GM23338 (cell line): ENCODE data around the gene ID3. TPM values are rescaled to one million over a fixed set of nuclear protein-coding genes. Genes with fewer than 3 reads are reported as not detected.

ENCODE experiments used
- ATAC-seq: fragments of 200-7000 bp; cut with Tn5 transposase; 3 replicates; pipeline ENCODE4 v1.9.1; 2020
- DNase-seq: peaks from one replicate; pipeline ENCODE4 v3.0.0-alpha.2; 2015; ENCODE audit warnings: low spot score
- H2AFZ ChIP-seq: fragments of 200-600 bp; sonication (generic); 2 replicates; pipeline ENCODE4 v1.8.0; 2016; ENCODE audit warnings: antibody characterized with exemption, mild to moderate bottlenecking, moderate library complexity
- H3F3A ChIP-seq: fragments of 200-600 bp; sonication (generic); replicated peaks from 2 replicates; pipeline ENCODE4 v1.8.0; 2017; ENCODE audit warnings: antibody characterized with exemption, mixed run types, low read depth
- H3K27ac ChIP-seq: fragments of 200-600 bp; sonication (generic); 2 replicates; pipeline ENCODE4 v1.6.1; 2016; ENCODE audit warnings: low read depth
- H3K27me3 ChIP-seq: fragments of 200-600 bp; sonication (generic); 2 replicates; pipeline ENCODE4 v1.8.0; 2016; ENCODE audit warnings: mild to moderate bottlenecking, mixed run types, moderate library complexity; ENCODE audit not compliant: insufficient read depth
- H3K36me3 ChIP-seq: fragments of 200-600 bp; sonication (generic); 2 replicates; pipeline ENCODE4 v1.8.0; 2016; ENCODE audit warnings: mild to moderate bottlenecking; ENCODE audit not compliant: insufficient read depth
- H3K4me1 ChIP-seq: fragments of 200-600 bp; sonication (generic); 2 replicates; pipeline ENCODE4 v1.8.0; 2016; ENCODE audit warnings: mild to moderate bottlenecking, moderate library complexity; ENCODE audit not compliant: insufficient read depth
- H3K4me2 ChIP-seq: fragments of 200-600 bp; sonication (generic); 2 replicates; pipeline ENCODE4 v1.7.1; 2017; ENCODE audit warnings: mixed run types
- H3K4me3 ChIP-seq: fragments of 200-600 bp; sonication (generic); 2 replicates; pipeline ENCODE4 v1.6.1; 2016; ENCODE audit warnings: mixed run types
- H3K79me2 ChIP-seq: fragments of 200-600 bp; sonication (generic); replicated peaks from 2 replicates; pipeline ENCODE4 v1.8.0; 2017; ENCODE audit warnings: mild to moderate bottlenecking; ENCODE audit not compliant: insufficient read depth
- H3K9me2 ChIP-seq: fragments of 200-600 bp; sonication (generic); 2 replicates; pipeline ENCODE4 v1.8.0; 2017; ENCODE audit not compliant: insufficient read depth
- H4K20me1 ChIP-seq: fragments of 200-600 bp; sonication (generic); replicated peaks from 2 replicates; pipeline ENCODE4 v1.8.0; 2017; ENCODE audit warnings: mild to moderate bottlenecking; ENCODE audit not compliant: insufficient read depth
- H3K27ac Mint-ChIP-seq: 2 replicates; pipeline ENCODE4 v1.8.0; 2020; ENCODE audit warnings: inconsistent platforms, mild to moderate bottlenecking, moderate library complexity, mixed read lengths
- H3K27me3 Mint-ChIP-seq: 3 replicates; pipeline ENCODE4 v1.8.0; 2022; ENCODE audit warnings: low read depth, mild to moderate bottlenecking, moderate library complexity, mixed read lengths, inconsistent platforms; ENCODE audit not compliant: insufficient read depth, poor library complexity
- H3K36me3 Mint-ChIP-seq: 3 replicates; pipeline ENCODE4 v1.8.0; 2021; ENCODE audit warnings: low read depth, mild to moderate bottlenecking, inconsistent platforms, moderate library complexity, mixed read lengths
- H3K4me1 Mint-ChIP-seq: 3 replicates; pipeline ENCODE4 v1.8.0; 2020; ENCODE audit warnings: mild to moderate bottlenecking, inconsistent platforms, mixed read lengths
- H3K4me3 Mint-ChIP-seq: 3 replicates; pipeline ENCODE4 v1.8.0; 2021; ENCODE audit warnings: moderate library complexity, mild to moderate bottlenecking, inconsistent platforms, mixed read lengths
- H3K9me3 Mint-ChIP-seq: 3 replicates; pipeline ENCODE4 v1.8.0; 2020; ENCODE audit warnings: moderate library complexity, mild to moderate bottlenecking, inconsistent platforms, mixed read lengths
- CREB1 ChIP-seq: fragments of 250-450 bp; sonication (Bioruptor Pico); IDR thresholded peaks from 2 replicates; pipeline ENCODE4 v1.5.0; 2020; ENCODE audit warnings: low read depth, mild to moderate bottlenecking, moderate library complexity
- ETS1 ChIP-seq: IDR thresholded peaks from 2 replicates; pipeline ENCODE4 v1.6.1; 2016; ENCODE audit warnings: antibody characterized with exemption
- EZH2 ChIP-seq: fragments of 200-600 bp; sonication (generic); IDR thresholded peaks from one replicate; pipeline ENCODE4 v1.8.0; 2017; ENCODE audit warnings: antibody characterized with exemption, mild to moderate bottlenecking, low read depth; ENCODE audit not compliant: unreplicated experiment
- EZH2phosphoT487 ChIP-seq: fragments of 200-600 bp; sonication (generic); IDR thresholded peaks from one replicate; pipeline ENCODE4 v1.8.1; 2018; ENCODE audit warnings: antibody characterized with exemption; ENCODE audit not compliant: unreplicated experiment
- JUNB ChIP-seq: IDR thresholded peaks from one replicate; pipeline ENCODE4 v1.6.1; 2016; ENCODE audit warnings: antibody characterized with exemption; ENCODE audit not compliant: unreplicated experiment
- NANOG ChIP-seq: IDR thresholded peaks from 2 replicates; pipeline ENCODE4 v1.6.1; 2016; ENCODE audit warnings: antibody characterized with exemption, borderline replicate concordance
- POLR2AphosphoS5 ChIP-seq: IDR thresholded peaks from 2 replicates; pipeline ENCODE4 v1.6.1; 2016; ENCODE audit warnings: antibody characterized with exemption, low read depth
- STAT1 ChIP-seq: IDR thresholded peaks from one replicate; pipeline ENCODE4 v1.6.1; 2016; ENCODE audit warnings: antibody characterized with exemption; ENCODE audit not compliant: unreplicated experiment
- ZNF114 ChIP-seq: fragments of 250-450 bp; sonication (Bioruptor Pico); IDR thresholded peaks from 2 replicates; pipeline ENCODE4 v1.5.0; 2020; ENCODE audit warnings: mild to moderate bottlenecking, moderate library complexity
- ZNF331 ChIP-seq: fragments of 250-450 bp; sonication (Bioruptor Pico); IDR thresholded peaks from 2 replicates; pipeline ENCODE4 v1.5.0; 2020; ENCODE audit warnings: low read depth, mild to moderate bottlenecking, moderate library complexity
- ZNF462 ChIP-seq: fragments of 250-450 bp; sonication (Bioruptor Pico); IDR thresholded peaks from 2 replicates; pipeline ENCODE4 v1.5.0; 2020; ENCODE audit warnings: mild to moderate bottlenecking, moderate library complexity
- polyA plus RNA-seq: library from polyadenylated mRNA; unstranded; fragments of >200 nt; fragmentation: Nextera tagmentation; extraction: Ambion mirVana; gene quantifications from 2 replicates; pipeline ENCODE4 v1.2.1, GENCODE V29; 2016
- total RNA-seq: library from RNA; depleted of rRNA; stranded (reverse); fragments of >200 nt; shearing (Covaris generic); gene quantifications from 2 replicates; pipeline ENCODE4 v1.2.3, GENCODE V29; 2014
- TF ChIP-seq, protein P1 (sequence below), 2 experiments: fragments of 200-600 bp in 1 of 2; sonication (generic) in 1 of 2; conservative IDR thresholded peaks; 2 replicates each; pipeline versions ENCODE4 v1.5.1 to v1.6.1; 2016 to 2017; ENCODE audit warnings: antibody characterized with exemption in 2 of 2, low read depth in 2 of 2, mild to moderate bottlenecking in 2 of 2, moderate library complexity in 1 of 2
- TF ChIP-seq, protein P2 (sequence below): IDR thresholded peaks from one replicate; pipeline ENCODE4 v1.6.1; 2018; ENCODE audit warnings: antibody characterized with exemption; ENCODE audit not compliant: unreplicated experiment

ID3 gene
- total and polyA plus RNA-seq, 2 experiments from 2014 or later, result 164 to 345 TPM

DNA sequence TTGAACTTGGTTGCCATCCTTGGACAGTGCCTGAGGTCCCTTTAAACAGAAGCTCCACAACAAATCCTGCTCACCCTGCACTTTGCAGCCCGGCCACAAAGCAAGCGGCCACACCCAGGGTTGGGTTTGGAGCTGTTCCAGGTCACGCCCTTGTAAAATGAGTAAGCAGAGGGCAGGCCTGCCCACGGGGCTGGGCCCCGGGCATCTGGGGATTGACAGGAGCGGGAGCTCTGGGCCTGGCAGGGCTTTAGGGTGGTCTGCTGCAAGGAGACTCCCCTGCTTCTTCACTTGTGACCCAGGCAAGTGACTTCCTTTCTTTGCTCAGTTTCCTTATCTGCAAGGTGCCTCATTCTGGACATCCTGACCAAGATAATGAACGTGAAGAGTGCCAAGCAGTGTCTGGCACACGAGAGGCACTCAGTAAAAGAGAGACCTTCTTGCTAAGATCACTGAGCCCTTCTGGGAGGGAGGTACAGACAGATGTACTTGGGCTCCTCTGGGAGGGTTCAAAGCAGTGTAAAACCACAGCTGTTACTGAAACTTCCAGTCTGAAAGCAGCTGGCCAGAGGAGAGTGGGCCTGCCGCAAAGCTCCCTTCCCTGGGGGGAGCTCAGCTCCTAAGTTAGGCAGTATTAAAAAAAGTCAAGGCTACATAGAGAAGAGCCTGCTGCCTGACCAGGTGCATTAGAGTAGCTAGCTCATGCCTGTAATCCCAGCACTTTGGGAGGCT, 30.9 kb downstream of the ID3 start:
- no peaks in the 10 kb centered on the region for H3K79me2 ChIP-seq
- no peak overlapping the region for H3K27ac ChIP-seq
- peaks cover 40% of the 10 kb centered on the region for H3K27me3 ChIP-seq
- DNase-seq, result no peak
- peaks cover 28% of the 10 kb centered on the region for H3K4me1 ChIP-seq
- peaks cover 12% of the 10 kb centered on the region; the same call in 1 of the 2 replicates for H3F3A ChIP-seq
- no peak overlapping the region for H2AFZ ChIP-seq
- TF ChIP-seq POLR2AphosphoS5, result no peak
- TF ChIP-seq, protein P1, sequence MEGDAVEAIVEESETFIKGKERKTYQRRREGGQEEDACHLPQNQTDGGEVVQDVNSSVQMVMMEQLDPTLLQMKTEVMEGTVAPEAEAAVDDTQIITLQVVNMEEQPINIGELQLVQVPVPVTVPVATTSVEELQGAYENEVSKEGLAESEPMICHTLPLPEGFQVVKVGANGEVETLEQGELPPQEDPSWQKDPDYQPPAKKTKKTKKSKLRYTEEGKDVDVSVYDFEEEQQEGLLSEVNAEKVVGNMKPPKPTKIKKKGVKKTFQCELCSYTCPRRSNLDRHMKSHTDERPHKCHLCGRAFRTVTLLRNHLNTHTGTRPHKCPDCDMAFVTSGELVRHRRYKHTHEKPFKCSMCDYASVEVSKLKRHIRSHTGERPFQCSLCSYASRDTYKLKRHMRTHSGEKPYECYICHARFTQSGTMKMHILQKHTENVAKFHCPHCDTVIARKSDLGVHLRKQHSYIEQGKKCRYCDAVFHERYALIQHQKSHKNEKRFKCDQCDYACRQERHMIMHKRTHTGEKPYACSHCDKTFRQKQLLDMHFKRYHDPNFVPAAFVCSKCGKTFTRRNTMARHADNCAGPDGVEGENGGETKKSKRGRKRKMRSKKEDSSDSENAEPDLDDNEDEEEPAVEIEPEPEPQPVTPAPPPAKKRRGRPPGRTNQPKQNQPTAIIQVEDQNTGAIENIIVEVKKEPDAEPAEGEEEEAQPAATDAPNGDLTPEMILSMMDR (conservative IDR thresholded peaks at IDR 0.05; ENCODE audit: low read depth in 2 of 2), result no peak
- no peak for TF ChIP-seq ZNF114
- TF ChIP-seq, protein P2, sequence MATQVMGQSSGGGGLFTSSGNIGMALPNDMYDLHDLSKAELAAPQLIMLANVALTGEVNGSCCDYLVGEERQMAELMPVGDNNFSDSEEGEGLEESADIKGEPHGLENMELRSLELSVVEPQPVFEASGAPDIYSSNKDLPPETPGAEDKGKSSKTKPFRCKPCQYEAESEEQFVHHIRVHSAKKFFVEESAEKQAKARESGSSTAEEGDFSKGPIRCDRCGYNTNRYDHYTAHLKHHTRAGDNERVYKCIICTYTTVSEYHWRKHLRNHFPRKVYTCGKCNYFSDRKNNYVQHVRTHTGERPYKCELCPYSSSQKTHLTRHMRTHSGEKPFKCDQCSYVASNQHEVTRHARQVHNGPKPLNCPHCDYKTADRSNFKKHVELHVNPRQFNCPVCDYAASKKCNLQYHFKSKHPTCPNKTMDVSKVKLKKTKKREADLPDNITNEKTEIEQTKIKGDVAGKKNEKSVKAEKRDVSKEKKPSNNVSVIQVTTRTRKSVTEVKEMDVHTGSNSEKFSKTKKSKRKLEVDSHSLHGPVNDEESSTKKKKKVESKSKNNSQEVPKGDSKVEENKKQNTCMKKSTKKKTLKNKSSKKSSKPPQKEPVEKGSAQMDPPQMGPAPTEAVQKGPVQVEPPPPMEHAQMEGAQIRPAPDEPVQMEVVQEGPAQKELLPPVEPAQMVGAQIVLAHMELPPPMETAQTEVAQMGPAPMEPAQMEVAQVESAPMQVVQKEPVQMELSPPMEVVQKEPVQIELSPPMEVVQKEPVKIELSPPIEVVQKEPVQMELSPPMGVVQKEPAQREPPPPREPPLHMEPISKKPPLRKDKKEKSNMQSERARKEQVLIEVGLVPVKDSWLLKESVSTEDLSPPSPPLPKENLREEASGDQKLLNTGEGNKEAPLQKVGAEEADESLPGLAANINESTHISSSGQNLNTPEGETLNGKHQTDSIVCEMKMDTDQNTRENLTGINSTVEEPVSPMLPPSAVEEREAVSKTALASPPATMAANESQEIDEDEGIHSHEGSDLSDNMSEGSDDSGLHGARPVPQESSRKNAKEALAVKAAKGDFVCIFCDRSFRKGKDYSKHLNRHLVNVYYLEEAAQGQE, result no peak
- TF ChIP-seq STAT1, result no peak
- no peak for TF ChIP-seq EZH2phosphoT487
- TF ChIP-seq CREB1, result no peak
- no peak for TF ChIP-seq NANOG
- no peak for TF ChIP-seq ZNF331 (CRISPR knock-in tag)
- TF ChIP-seq EZH2, result no peak
- no peak for TF ChIP-seq ZNF462 (CRISPR knock-in tag)
- TF ChIP-seq ETS1, result no peak
- no peak for TF ChIP-seq JUNB
- Mint-ChIP-seq H3K36me3 (no peaks in the 10 kb centered on the region), H3K27ac (no peak overlapping the region), H3K9me3 (no peaks in the 10 kb centered on the region), H3K27me3 (peaks cover 36% of the 10 kb centered on the region), H3K4me3 (0 out of 3 replicates have a peak overlapping the region, but pooled peaks have one; percentile 71), H3K4me1 (peaks cover 39% of the 10 kb centered on the region)
- H4K20me1 ChIP-seq, result no peaks in the 10 kb centered on the region; the same call in 1 of the 2 replicates
- no peak overlapping the region for H3K4me3 ChIP-seq
- no peak for ATAC-seq
- no peaks in the 10 kb centered on the region for H3K9me2 ChIP-seq
- no peak overlapping the region for H3K4me2 ChIP-seq
- H3K36me3 ChIP-seq, result no peaks in the 10 kb centered on the region
